ENCODE measurements around the gene ARHGAP18. TPM values are rescaled to one million over a fixed set of nuclear protein-coding genes. Genes with fewer than 3 reads are reported as not detected.

The ARHGAP18 gene
- total and polyA plus RNA-seq, 2 experiments from 2014 or later, result 4.3 to 5.0 TPM

GRCh38 chr6:129747588-129748112 lies 37.7 kb upstream of the ARHGAP18 start:
- no peaks in the 10 kb centered on the region for H3K27me3 ChIP-seq (ENCODE audit: insufficient read depth)
- H3F3A ChIP-seq (replicated peaks; ENCODE audit: low read depth), result no peaks in the 10 kb centered on the region
- Mint-ChIP-seq H3K27ac (no peak overlapping the region), H3K4me1 (peaks cover 13% of the 10 kb centered on the region), H3K27me3 (ENCODE audit: insufficient read depth, low read depth, poor library complexity) (no peaks in the 10 kb centered on the region), H3K9me3 (no peaks in the 10 kb centered on the region), H3K36me3 (ENCODE audit: low read depth) (no peaks in the 10 kb centered on the region), H3K4me3 (no peak overlapping the region)
- no peaks in the 10 kb centered on the region for H3K36me3 ChIP-seq (ENCODE audit: insufficient read depth)
- H2AFZ ChIP-seq, result no peak overlapping the region
- H3K27ac ChIP-seq (ENCODE audit: low read depth), result no peak overlapping the region
- TF ChIP-seq JUNB (IDR thresholded peaks at IDR 0.05; ENCODE audit: unreplicated experiment), result no peak
- no peak for TF ChIP-seq ZNF331 (CRISPR knock-in tag; IDR thresholded peaks at IDR 0.05; ENCODE audit: low read depth)
- no peak for TF ChIP-seq ZNF114 (CRISPR knock-in tag; IDR thresholded peaks at IDR 0.05)
- no peak for TF ChIP-seq NANOG (IDR thresholded peaks at IDR 0.05; ENCODE audit: borderline replicate concordance)
- TF ChIP-seq, protein P1, sequence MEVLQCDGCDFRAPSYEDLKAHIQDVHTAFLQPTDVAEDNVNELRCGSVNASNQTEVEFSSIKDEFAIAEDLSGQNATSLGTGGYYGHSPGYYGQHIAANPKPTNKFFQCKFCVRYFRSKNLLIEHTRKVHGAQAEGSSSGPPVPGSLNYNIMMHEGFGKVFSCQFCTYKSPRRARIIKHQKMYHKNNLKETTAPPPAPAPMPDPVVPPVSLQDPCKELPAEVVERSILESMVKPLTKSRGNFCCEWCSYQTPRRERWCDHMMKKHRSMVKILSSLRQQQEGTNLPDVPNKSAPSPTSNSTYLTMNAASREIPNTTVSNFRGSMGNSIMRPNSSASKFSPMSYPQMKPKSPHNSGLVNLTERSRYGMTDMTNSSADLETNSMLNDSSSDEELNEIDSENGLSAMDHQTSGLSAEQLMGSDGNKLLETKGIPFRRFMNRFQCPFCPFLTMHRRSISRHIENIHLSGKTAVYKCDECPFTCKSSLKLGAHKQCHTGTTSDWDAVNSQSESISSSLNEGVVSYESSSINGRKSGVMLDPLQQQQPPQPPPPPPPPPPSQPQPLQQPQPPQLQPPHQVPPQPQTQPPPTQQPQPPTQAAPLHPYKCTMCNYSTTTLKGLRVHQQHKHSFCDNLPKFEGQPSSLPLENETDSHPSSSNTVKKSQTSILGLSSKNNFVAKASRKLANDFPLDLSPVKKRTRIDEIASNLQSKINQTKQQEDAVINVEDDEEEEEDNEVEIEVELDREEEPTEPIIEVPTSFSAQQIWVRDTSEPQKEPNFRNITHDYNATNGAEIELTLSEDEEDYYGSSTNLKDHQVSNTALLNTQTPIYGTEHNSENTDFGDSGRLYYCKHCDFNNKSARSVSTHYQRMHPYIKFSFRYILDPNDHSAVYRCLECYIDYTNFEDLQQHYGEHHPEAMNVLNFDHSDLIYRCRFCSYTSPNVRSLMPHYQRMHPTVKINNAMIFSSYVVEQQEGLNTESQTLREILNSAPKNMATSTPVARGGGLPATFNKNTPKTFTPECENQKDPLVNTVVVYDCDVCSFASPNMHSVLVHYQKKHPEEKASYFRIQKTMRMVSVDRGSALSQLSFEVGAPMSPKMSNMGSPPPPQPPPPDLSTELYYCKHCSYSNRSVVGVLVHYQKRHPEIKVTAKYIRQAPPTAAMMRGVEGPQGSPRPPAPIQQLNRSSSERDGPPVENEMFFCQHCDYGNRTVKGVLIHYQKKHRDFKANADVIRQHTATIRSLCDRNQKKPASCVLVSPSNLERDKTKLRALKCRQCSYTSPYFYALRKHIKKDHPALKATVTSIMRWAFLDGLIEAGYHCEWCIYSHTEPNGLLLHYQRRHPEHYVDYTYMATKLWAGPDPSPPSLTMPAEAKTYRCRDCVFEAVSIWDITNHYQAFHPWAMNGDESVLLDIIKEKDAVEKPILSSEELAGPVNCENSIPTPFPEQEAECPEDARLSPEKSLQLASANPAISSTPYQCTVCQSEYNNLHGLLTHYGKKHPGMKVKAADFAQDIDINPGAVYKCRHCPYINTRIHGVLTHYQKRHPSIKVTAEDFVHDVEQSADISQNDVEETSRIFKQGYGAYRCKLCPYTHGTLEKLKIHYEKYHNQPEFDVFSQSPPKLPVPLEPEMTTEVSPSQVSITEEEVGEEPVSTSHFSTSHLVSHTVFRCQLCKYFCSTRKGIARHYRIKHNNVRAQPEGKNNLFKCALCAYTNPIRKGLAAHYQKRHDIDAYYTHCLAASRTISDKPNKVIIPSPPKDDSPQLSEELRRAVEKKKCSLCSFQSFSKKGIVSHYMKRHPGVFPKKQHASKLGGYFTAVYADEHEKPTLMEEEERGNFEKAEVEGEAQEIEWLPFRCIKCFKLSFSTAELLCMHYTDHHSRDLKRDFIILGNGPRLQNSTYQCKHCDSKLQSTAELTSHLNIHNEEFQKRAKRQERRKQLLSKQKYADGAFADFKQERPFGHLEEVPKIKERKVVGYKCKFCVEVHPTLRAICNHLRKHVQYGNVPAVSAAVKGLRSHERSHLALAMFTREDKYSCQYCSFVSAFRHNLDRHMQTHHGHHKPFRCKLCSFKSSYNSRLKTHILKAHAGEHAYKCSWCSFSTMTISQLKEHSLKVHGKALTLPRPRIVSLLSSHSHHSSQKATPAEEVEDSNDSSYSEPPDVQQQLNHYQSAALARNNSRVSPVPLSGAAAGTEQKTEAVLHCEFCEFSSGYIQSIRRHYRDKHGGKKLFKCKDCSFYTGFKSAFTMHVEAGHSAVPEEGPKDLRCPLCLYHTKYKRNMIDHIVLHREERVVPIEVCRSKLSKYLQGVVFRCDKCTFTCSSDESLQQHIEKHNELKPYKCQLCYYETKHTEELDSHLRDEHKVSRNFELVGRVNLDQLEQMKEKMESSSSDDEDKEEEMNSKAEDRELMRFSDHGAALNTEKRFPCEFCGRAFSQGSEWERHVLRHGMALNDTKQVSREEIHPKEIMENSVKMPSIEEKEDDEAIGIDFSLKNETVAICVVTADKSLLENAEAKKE (CRISPR knock-in tag; IDR thresholded peaks at IDR 0.05), result no peak
- TF ChIP-seq POLR2AphosphoS5 (IDR thresholded peaks at IDR 0.05; ENCODE audit: low read depth), result no peak
- TF ChIP-seq, protein P2, sequence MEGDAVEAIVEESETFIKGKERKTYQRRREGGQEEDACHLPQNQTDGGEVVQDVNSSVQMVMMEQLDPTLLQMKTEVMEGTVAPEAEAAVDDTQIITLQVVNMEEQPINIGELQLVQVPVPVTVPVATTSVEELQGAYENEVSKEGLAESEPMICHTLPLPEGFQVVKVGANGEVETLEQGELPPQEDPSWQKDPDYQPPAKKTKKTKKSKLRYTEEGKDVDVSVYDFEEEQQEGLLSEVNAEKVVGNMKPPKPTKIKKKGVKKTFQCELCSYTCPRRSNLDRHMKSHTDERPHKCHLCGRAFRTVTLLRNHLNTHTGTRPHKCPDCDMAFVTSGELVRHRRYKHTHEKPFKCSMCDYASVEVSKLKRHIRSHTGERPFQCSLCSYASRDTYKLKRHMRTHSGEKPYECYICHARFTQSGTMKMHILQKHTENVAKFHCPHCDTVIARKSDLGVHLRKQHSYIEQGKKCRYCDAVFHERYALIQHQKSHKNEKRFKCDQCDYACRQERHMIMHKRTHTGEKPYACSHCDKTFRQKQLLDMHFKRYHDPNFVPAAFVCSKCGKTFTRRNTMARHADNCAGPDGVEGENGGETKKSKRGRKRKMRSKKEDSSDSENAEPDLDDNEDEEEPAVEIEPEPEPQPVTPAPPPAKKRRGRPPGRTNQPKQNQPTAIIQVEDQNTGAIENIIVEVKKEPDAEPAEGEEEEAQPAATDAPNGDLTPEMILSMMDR (conservative IDR thresholded peaks at IDR 0.05; ENCODE audit: low read depth in 2 of 2), result no peak
- TF ChIP-seq EZH2 (IDR thresholded peaks at IDR 0.05; ENCODE audit: low read depth, unreplicated experiment), result no peak
- TF ChIP-seq, protein P3, sequence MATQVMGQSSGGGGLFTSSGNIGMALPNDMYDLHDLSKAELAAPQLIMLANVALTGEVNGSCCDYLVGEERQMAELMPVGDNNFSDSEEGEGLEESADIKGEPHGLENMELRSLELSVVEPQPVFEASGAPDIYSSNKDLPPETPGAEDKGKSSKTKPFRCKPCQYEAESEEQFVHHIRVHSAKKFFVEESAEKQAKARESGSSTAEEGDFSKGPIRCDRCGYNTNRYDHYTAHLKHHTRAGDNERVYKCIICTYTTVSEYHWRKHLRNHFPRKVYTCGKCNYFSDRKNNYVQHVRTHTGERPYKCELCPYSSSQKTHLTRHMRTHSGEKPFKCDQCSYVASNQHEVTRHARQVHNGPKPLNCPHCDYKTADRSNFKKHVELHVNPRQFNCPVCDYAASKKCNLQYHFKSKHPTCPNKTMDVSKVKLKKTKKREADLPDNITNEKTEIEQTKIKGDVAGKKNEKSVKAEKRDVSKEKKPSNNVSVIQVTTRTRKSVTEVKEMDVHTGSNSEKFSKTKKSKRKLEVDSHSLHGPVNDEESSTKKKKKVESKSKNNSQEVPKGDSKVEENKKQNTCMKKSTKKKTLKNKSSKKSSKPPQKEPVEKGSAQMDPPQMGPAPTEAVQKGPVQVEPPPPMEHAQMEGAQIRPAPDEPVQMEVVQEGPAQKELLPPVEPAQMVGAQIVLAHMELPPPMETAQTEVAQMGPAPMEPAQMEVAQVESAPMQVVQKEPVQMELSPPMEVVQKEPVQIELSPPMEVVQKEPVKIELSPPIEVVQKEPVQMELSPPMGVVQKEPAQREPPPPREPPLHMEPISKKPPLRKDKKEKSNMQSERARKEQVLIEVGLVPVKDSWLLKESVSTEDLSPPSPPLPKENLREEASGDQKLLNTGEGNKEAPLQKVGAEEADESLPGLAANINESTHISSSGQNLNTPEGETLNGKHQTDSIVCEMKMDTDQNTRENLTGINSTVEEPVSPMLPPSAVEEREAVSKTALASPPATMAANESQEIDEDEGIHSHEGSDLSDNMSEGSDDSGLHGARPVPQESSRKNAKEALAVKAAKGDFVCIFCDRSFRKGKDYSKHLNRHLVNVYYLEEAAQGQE (IDR thresholded peaks at IDR 0.05; ENCODE audit: unreplicated experiment), result no peak
- TF ChIP-seq EZH2phosphoT487 (IDR thresholded peaks at IDR 0.05; ENCODE audit: unreplicated experiment), result no peak
- no peak for TF ChIP-seq STAT1 (IDR thresholded peaks at IDR 0.05; ENCODE audit: unreplicated experiment)
- TF ChIP-seq, protein P4, sequence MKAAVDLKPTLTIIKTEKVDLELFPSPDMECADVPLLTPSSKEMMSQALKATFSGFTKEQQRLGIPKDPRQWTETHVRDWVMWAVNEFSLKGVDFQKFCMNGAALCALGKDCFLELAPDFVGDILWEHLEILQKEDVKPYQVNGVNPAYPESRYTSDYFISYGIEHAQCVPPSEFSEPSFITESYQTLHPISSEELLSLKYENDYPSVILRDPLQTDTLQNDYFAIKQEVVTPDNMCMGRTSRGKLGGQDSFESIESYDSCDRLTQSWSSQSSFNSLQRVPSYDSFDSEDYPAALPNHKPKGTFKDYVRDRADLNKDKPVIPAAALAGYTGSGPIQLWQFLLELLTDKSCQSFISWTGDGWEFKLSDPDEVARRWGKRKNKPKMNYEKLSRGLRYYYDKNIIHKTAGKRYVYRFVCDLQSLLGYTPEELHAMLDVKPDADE (IDR thresholded peaks at IDR 0.05), result no peak
- no peak for TF ChIP-seq CREB1 (CRISPR knock-in tag; IDR thresholded peaks at IDR 0.05; ENCODE audit: low read depth)
- H3K4me2 ChIP-seq, result no peak overlapping the region
- H3K9me2 ChIP-seq (ENCODE audit: insufficient read depth), result no peaks in the 10 kb centered on the region
- H4K20me1 ChIP-seq (replicated peaks; ENCODE audit: insufficient read depth), result no peaks in the 10 kb centered on the region
- no peaks in the 10 kb centered on the region for H3K4me1 ChIP-seq (ENCODE audit: insufficient read depth)
- DNase-seq (ENCODE audit: low spot score), result no peak
- H3K4me3 ChIP-seq, result no peak overlapping the region
- H3K79me2 ChIP-seq (replicated peaks; ENCODE audit: insufficient read depth), result no peaks in the 10 kb centered on the region
- no peak for ATAC-seq
